ENCODE data around the gene RCAN2. TPM values are rescaled to one million over a fixed set of nuclear protein-coding genes. Genes with fewer than 3 reads are reported as not detected.
A peak's percentile ranks its signal among the peaks of the same experiment; 100 is the strongest.

RCAN2 gene
- total RNA-seq, 2 donors from 2014 or later = 96.5 to 210 TPM

GRCh38 chr6:46490425-46491200 lies 636 bp downstream of the RCAN2 start:
- peak overlapping the region; percentile 70 to 75 for H3K4me3 ChIP-seq
- peaks cover 0 to 40% of the 10 kb centered on the region in 2 donors for H3K4me1 ChIP-seq
- peak in 1 of 2 donors; percentile 45 for TF ChIP-seq CTCF (IDR thresholded peaks at IDR 0.05)
- no peaks in the 10 kb centered on the region for H3K27me3 ChIP-seq
- no peaks in the 10 kb centered on the region for H3K9me3 ChIP-seq
- peak overlapping the region; percentile 88 to 98 for H3K27ac ChIP-seq
- no peaks in the 10 kb centered on the region for H3K36me3 ChIP-seq
- DNase-seq (ENCODE audit: low spot score) = no peak

DNA sequence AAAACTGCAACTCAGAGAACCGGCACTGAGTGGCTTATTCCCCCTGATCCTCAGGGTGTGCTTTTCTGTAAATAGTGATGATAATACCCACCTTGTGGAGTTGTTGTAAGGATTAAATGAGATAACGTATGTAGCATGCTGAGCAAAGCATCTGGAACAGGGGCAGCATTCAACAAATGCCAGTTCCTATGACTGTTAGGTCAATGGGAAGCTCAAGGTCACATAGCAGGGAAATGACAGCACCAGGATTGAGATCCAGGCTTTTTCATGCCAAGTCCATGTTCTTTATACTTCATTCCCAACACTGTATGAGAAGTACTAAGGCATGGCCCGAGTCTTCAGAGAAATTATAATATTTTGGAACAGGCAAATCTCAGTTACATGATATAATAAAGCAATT lies 5.1 kb downstream of the RCAN2 start:
- peak overlapping the region; percentile 26 to 81 for H3K27ac ChIP-seq

DNA sequence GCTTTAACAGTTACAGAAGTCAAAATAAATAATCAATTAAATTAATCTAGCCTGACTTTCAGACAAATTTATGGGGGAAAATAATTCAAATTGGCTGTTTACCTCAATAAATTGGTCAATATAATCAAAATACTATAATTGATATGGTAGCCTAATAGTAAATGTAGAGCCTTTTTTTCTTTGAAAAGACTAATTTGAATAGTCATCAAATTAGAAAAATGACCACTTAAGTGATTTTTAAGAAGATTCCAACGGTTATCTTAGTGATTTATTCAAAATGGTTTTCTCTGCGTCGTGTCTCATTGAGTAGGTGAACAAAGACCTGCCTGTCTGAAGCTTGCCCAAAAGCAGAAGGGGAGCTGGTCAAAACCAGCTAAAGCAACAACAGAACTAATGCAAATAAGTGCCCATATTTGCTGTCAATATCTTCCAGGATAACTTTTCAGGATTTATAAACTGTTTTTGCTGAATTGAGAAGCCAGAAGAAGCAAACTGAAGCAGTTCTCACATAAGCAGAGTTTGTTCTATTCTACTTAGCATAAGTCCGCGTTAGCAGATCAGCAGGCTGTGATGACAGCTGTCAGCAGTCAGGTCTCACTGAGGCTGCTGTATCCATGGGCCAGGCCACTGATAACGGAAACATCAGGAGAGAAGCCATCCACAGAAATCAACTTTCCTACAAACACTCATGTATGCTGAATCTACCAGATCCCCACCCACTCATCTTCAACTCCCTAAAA lies 7.0 kb downstream of the RCAN2 start:
- Histone ChIP-seq H3K4me1 (peaks cover 0 to 46% of the 10 kb centered on the region in 2 donors), H3K36me3 (no peaks in the 10 kb centered on the region), H3K4me3 (no peak overlapping the region), H3K27me3 (no peaks in the 10 kb centered on the region), H3K27ac (peak overlapping the region; percentile 52 to 81), H3K9me3 (no peaks in the 10 kb centered on the region)
- TF ChIP-seq CTCF (IDR thresholded peaks at IDR 0.05) = no peak
- DNase-seq (ENCODE audit: low spot score) = no peak

More for the DNA sequence above, 5.1 kb downstream of the RCAN2 start:
- Histone ChIP-seq H3K4me3 (no peak overlapping the region), H3K36me3 (no peaks in the 10 kb centered on the region), H3K4me1 (peaks cover 0 to 59% of the 10 kb centered on the region in 2 donors), H3K27me3 (no peaks in the 10 kb centered on the region), H3K9me3 (no peaks in the 10 kb centered on the region)
- DNase-seq (ENCODE audit: low spot score) = no peak
- TF ChIP-seq CTCF (IDR thresholded peaks at IDR 0.05) = no peak

- H3K4me1 ChIP-seq = peaks cover 0 to 10% of the 10 kb centered on the region in 2 donors
- DNase-seq (ENCODE audit: low spot score) = no peak
- no peaks in the 10 kb centered on the region for H3K36me3 ChIP-seq
- no peaks in the 10 kb centered on the region for H3K27me3 ChIP-seq
- no peaks in the 10 kb centered on the region for H3K9me3 ChIP-seq
- no peak overlapping the region for H3K4me3 ChIP-seq
- TF ChIP-seq CTCF (IDR thresholded peaks at IDR 0.05) = no peak
- H3K27ac ChIP-seq = no peak overlapping the region
Measured at GRCh38 chr6:46476301-46476700, 14.9 kb downstream of the RCAN2 start.

DNA sequence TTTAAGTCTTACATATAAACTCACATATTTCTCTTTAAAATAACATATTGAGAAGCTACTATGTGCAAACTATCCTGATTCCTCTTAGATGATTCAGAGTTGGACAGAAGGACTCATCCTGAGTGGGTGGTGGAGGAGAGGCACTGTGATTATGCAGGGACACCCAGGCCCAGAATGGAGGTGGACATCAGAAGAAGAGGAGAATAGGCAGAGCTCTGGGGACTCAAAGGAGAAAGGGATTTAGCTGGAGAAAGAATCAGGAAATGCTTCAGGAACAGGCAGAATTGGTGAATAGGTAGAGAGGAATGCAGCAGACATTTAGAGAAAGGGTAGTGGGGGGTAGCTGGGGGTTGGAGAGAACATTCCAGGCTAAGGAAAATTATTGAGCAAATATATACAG lies 17.4 kb downstream of the RCAN2 start:
- Histone ChIP-seq H3K4me1 (peaks cover 0 to 21% of the 10 kb centered on the region in 2 donors), H3K27ac (no peak overlapping the region), H3K9me3 (no peaks in the 10 kb centered on the region), H3K36me3 (no peaks in the 10 kb centered on the region), H3K27me3 (no peaks in the 10 kb centered on the region), H3K4me3 (no peak overlapping the region)
- TF ChIP-seq CTCF (IDR thresholded peaks at IDR 0.05) = no peak
- no peak for DNase-seq (ENCODE audit: low spot score)

Data from right atrium auricular region (tissue), 2 donors.